ENCODE results near the gene SLC35E1.
A peak's percentile ranks its signal among the peaks of the same experiment; 100 is the strongest.
"Not testable (repeated sequence)": the region's sequence is repeated elsewhere in the genome, so short reads cannot be mapped to it uniquely, and the experiment has no call there.

SLC35E1 gene

GRCh38 chr19:16554776-16555175 lies 17.4 kb downstream of the SLC35E1 start:
- no peaks in the 10 kb centered on the region for H3K27me3 ChIP-seq (replicated peaks; ENCODE audit: control insufficient read depth, insufficient read depth, low read length, poor library complexity, severe bottlenecking)
- peaks cover 43% of the 10 kb centered on the region for H3K36me3 ChIP-seq (ENCODE audit: control insufficient read depth, insufficient read depth, low read length)
- no peak for DNase-seq
- no peaks in the 10 kb centered on the region for H3K9me3 ChIP-seq (ENCODE audit: control insufficient read depth, low read length)
- H3K4me1 ChIP-seq (ENCODE audit: control insufficient read depth, insufficient read depth, low read length, poor library complexity, severe bottlenecking) = no peaks in the 10 kb centered on the region
- no peak overlapping the region for H3K4me3 ChIP-seq (ENCODE audit: insufficient read depth, low read depth, low read length, poor library complexity, severe bottlenecking)
- H3K27ac ChIP-seq (ENCODE audit: insufficient read depth, low read length, poor library complexity, severe bottlenecking) = no peak overlapping the region

GRCh38 chr19:16551902-16552301 lies 20.3 kb downstream of the SLC35E1 start:
- H3K9me3 ChIP-seq (ENCODE audit: control insufficient read depth, low read length); H3K27ac ChIP-seq (ENCODE audit: insufficient read depth, low read length, poor library complexity, severe bottlenecking); H3K4me1 ChIP-seq (ENCODE audit: control insufficient read depth, insufficient read depth, low read length, poor library complexity, severe bottlenecking); DNase-seq; H3K27me3 ChIP-seq (replicated peaks; ENCODE audit: control insufficient read depth, insufficient read depth, low read length, poor library complexity, severe bottlenecking); H3K4me3 ChIP-seq (ENCODE audit: insufficient read depth, low read depth, low read length, poor library complexity, severe bottlenecking): not testable (repeated sequence)
- peaks cover 33% of the 10 kb centered on the region for H3K36me3 ChIP-seq (ENCODE audit: control insufficient read depth, insufficient read depth, low read length)

- no peak for DNase-seq
- no peak overlapping the region for H3K4me3 ChIP-seq (ENCODE audit: insufficient read depth, low read depth, low read length, poor library complexity, severe bottlenecking)
- H3K4me1 ChIP-seq (ENCODE audit: control insufficient read depth, insufficient read depth, low read length, poor library complexity, severe bottlenecking) = peaks cover 7% of the 10 kb centered on the region
- no peak overlapping the region for H3K27ac ChIP-seq (ENCODE audit: insufficient read depth, low read length, poor library complexity, severe bottlenecking)
- no peaks in the 10 kb centered on the region for H3K27me3 ChIP-seq (replicated peaks; ENCODE audit: control insufficient read depth, insufficient read depth, low read length, poor library complexity, severe bottlenecking)
- H3K36me3 ChIP-seq (ENCODE audit: control insufficient read depth, insufficient read depth, low read length) = peaks cover 18% of the 10 kb centered on the region
- no peaks in the 10 kb centered on the region for H3K9me3 ChIP-seq (ENCODE audit: control insufficient read depth, low read length)
These were observed 23.3 kb downstream of the SLC35E1 start for GRCh38 chr19:16548956-16549355.

- no peak for DNase-seq
These were observed 27.6 kb downstream of the SLC35E1 start for GRCh38 chr19:16544473-16545231.

GRCh38 chr19:16543734-16544133 lies 28.5 kb downstream of the SLC35E1 start:
- not testable (repeated sequence) for H3K27me3 ChIP-seq (replicated peaks; ENCODE audit: control insufficient read depth, insufficient read depth, low read length, poor library complexity, severe bottlenecking); H3K9me3 ChIP-seq (ENCODE audit: control insufficient read depth, low read length); H3K4me3 ChIP-seq (ENCODE audit: insufficient read depth, low read depth, low read length, poor library complexity, severe bottlenecking); H3K27ac ChIP-seq (ENCODE audit: insufficient read depth, low read length, poor library complexity, severe bottlenecking); DNase-seq; H3K36me3 ChIP-seq (ENCODE audit: control insufficient read depth, insufficient read depth, low read length)
- H3K4me1 ChIP-seq (ENCODE audit: control insufficient read depth, insufficient read depth, low read length, poor library complexity, severe bottlenecking) = peaks cover 35% of the 10 kb centered on the region

More at GRCh38 chr19:16544473-16545231, 27.6 kb downstream of the SLC35E1 start:
- Histone ChIP-seq H3K4me3 (ENCODE audit: insufficient read depth, low read depth, low read length, poor library complexity, severe bottlenecking) (no peak overlapping the region), H3K27ac (ENCODE audit: insufficient read depth, low read length, poor library complexity, severe bottlenecking) (no peak overlapping the region), H3K36me3 (ENCODE audit: control insufficient read depth, insufficient read depth, low read length) (no peaks in the 10 kb centered on the region), H3K9me3 (ENCODE audit: control insufficient read depth, low read length) (no peaks in the 10 kb centered on the region), H3K4me1 (ENCODE audit: control insufficient read depth, insufficient read depth, low read length, poor library complexity, severe bottlenecking) (peaks cover 31% of the 10 kb centered on the region), H3K27me3 (replicated peaks; ENCODE audit: control insufficient read depth, insufficient read depth, low read length, poor library complexity, severe bottlenecking) (no peaks in the 10 kb centered on the region)

- DNase-seq = no peak
- Histone ChIP-seq H3K9me3 (ENCODE audit: control insufficient read depth, low read length) (no peaks in the 10 kb centered on the region), H3K4me1 (ENCODE audit: control insufficient read depth, insufficient read depth, low read length, poor library complexity, severe bottlenecking) (peaks cover 35% of the 10 kb centered on the region), H3K36me3 (ENCODE audit: control insufficient read depth, insufficient read depth, low read length) (no peaks in the 10 kb centered on the region), H3K4me3 (ENCODE audit: insufficient read depth, low read depth, low read length, poor library complexity, severe bottlenecking) (peak overlapping the region; percentile 91), H3K27me3 (replicated peaks; ENCODE audit: control insufficient read depth, insufficient read depth, low read length, poor library complexity, severe bottlenecking) (no peaks in the 10 kb centered on the region), H3K27ac (ENCODE audit: insufficient read depth, low read length, poor library complexity, severe bottlenecking) (peak overlapping the region; percentile 88)
These were observed 29.2 kb downstream of the SLC35E1 start for GRCh38 chr19:16542910-16543472.

GRCh38 chr19:16542045-16542909 lies 29.9 kb downstream of the SLC35E1 start, which contains the start of gene CHERP:
Gene CHERP (minus strand): TSS chr19:16542437. CDS start chr19:16542378, 59 bp downstream.
- no peaks in the 10 kb centered on the region for H3K27me3 ChIP-seq (replicated peaks; ENCODE audit: control insufficient read depth, insufficient read depth, low read length, poor library complexity, severe bottlenecking)
- H3K4me3 ChIP-seq (ENCODE audit: insufficient read depth, low read depth, low read length, poor library complexity, severe bottlenecking) = peak within 1 kb of the TSS; percentile 91
- H3K27ac ChIP-seq (ENCODE audit: insufficient read depth, low read length, poor library complexity, severe bottlenecking) = peak within 1 kb of the TSS; percentile 88
- H3K9me3 ChIP-seq (ENCODE audit: control insufficient read depth, low read length) = no peaks in the 10 kb centered on the region
- DNase-seq = peak; percentile 89 to 93 (median 91)
- H3K4me1 ChIP-seq (ENCODE audit: control insufficient read depth, insufficient read depth, low read length, poor library complexity, severe bottlenecking) = peaks cover 35% of the 10 kb centered on the region
- H3K36me3 ChIP-seq (ENCODE audit: control insufficient read depth, insufficient read depth, low read length) = peaks cover 4% of the 10 kb centered on the region

GRCh38 chr19:16541526-16542044 lies 30.6 kb downstream of the SLC35E1 start:
- H3K4me3 ChIP-seq (ENCODE audit: insufficient read depth, low read depth, low read length, poor library complexity, severe bottlenecking) = peak overlapping the region; percentile 91
- H3K36me3 ChIP-seq (ENCODE audit: control insufficient read depth, insufficient read depth, low read length) = peaks cover 11% of the 10 kb centered on the region
- no peaks in the 10 kb centered on the region for H3K9me3 ChIP-seq (ENCODE audit: control insufficient read depth, low read length)
- peak overlapping the region; percentile 88 for H3K27ac ChIP-seq (ENCODE audit: insufficient read depth, low read length, poor library complexity, severe bottlenecking)
- no peak for DNase-seq
- H3K27me3 ChIP-seq (replicated peaks; ENCODE audit: control insufficient read depth, insufficient read depth, low read length, poor library complexity, severe bottlenecking) = no peaks in the 10 kb centered on the region
- peaks cover 35% of the 10 kb centered on the region for H3K4me1 ChIP-seq (ENCODE audit: control insufficient read depth, insufficient read depth, low read length, poor library complexity, severe bottlenecking)

GRCh38 chr19:16540948-16541347 lies 31.3 kb downstream of the SLC35E1 start:
- H3K4me3 ChIP-seq (ENCODE audit: insufficient read depth, low read depth, low read length, poor library complexity, severe bottlenecking) = peak overlapping the region; percentile 91
- no peak for DNase-seq
- H3K27ac ChIP-seq (ENCODE audit: insufficient read depth, low read length, poor library complexity, severe bottlenecking) = peak overlapping the region; percentile 88
- H3K27me3 ChIP-seq (replicated peaks; ENCODE audit: control insufficient read depth, insufficient read depth, low read length, poor library complexity, severe bottlenecking) = no peaks in the 10 kb centered on the region
- peaks cover 35% of the 10 kb centered on the region for H3K4me1 ChIP-seq (ENCODE audit: control insufficient read depth, insufficient read depth, low read length, poor library complexity, severe bottlenecking)
- H3K36me3 ChIP-seq (ENCODE audit: control insufficient read depth, insufficient read depth, low read length) = peaks cover 17% of the 10 kb centered on the region
- H3K9me3 ChIP-seq (ENCODE audit: control insufficient read depth, low read length) = no peaks in the 10 kb centered on the region

All from effector memory CD4-positive, alpha-beta T cell (primary cell).